Stimulated activated CD4-positive, alpha-beta T cell treated with anti-CD3 and anti-CD28 coated beads, Interleukin-12 subunit alpha, Interleukin-12 subunit beta, amount 100 ng/mL, for 4 hours (primary cell): Measurements from ENCODE around the gene SLC38A2.

ENCODE experiments used
- DNase-seq: peaks from one replicate; pipeline ENCODE4 v3.0.0-alpha.2; 2020

SLC38A2 gene

DNA sequence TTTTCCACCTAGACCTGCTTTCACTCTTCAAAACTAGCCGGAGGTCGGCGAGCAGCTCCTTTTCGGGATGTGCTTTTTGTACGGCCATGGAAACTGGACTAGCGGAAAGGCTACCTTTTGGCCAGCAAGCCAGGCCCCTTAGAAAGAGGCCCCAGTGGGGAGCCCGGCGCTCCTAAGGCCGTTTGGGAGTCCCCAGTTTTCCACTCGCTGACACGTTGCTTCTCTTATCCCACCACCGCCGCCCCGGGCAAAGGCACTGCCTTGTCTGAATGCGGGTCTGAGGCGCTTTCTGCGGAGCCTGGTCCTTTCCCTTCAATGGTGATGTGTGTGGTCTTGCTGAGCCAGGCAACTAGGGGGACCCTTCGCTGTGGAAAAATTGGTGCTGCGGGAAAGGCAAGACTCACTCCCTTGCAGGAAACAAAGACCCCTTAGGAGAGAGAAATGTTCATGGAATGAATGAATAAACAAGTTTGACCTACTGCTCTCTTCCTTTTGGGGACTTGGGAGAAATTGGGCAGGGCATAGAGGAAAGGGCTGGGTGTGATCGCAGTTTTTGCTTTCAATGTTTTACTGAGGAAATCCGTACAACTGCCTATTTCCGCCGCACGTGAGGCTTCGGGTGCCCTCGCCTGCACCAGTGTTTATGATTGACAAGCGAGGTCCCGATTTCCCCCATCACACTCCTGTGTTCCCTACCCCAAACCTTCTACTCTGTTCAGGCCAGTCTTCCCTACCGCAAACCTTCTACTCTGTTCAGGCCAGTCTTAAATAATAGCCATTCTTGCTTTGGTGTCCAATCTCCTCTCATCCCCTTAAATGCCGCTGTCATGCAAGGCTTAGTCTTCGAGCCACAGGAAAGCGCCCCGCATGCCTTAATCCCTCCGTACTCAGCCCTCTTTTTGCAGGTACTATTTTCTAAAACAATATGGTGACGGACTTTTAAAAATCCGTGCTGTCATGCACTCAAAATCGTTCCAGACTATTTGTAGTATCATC, 1.0 kb upstream of the SLC38A2 start:
- peak; percentile 28 for DNase-seq

DNA sequence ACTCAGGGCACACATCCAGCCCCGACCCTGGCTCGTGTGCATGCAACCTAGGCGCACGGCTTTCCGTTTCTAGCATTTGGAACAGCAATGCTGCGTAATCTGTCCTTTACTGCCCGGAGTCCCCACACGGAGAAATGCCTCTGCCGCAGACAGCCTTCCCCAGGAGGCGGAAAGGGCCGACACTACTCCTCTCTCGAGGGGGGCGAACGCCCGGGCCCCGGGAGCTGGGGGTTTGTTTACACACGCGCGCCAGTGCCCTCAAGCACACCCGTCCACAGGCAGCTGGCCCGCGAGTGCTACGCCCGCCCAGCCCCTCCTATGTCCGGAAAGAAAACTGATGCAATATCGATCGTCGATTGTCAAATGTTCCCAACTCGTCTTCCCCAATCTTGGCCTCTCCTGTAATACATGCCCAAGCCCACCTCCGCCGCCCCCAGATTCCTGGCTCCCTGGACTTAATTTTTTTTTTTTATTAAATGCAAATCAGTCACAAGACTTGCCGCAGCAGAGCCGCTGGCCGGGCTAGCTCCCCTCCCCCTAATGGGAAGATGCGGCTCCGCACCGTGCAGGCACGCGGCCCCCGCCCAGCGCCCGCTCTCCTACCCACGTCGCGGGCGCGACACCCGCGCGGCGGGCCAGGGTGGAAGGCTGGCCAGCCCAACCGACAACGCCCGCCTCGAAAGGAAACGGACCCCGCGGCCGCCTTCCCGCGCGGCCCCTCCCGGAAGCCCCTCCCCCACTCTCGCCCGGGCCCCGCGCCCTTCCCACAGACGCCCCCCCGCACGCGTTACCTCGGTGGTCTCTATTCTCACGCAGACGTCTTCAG, 642 bp downstream of the SLC38A2 start:
- peak; percentile 53 for DNase-seq

DNA sequence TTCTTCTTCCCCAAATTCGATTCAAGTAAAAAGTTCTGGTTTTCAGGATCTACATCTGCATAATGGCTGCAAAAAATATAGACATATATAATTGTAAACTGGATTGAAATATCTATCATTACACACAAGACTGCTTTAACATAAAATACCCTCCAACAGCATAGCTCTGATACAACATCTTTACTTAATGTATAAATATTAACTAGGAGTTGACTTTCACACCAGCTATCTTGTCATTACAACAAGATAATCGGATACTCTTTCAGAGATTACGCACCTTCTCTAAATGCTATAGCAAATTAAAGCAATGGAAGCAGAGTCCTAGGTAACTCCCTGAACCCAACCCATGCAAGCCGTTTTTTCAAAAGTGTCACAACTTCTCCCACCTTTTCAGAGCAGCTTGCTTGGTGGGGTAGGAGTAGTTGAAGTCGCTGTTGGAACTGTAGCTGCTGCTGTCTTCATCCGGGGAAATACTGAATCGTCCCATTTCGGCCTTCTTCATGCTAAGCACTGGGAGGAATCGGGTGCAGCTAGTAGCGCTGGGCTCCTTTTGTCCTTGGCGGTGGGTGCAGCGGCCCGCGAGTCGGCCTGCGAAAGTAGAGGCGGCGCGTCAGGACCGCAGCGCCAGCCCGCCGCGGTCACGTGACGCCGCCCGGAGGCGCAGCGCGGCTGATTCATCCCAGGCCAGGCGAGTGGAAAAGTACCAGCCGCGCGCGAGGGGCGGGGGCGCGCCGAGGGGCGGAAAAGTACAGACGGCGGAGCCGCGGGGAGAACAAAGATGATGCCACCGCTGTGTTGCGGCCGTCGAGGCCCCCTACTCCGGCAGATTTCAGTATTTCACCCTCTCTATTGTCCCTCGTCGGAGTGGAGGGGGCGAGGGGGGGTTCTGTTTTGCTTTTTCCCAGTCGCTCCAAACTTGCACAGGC, 1.5 kb downstream of the SLC38A2 start:
- DNase-seq = peak; percentile 92

DNA sequence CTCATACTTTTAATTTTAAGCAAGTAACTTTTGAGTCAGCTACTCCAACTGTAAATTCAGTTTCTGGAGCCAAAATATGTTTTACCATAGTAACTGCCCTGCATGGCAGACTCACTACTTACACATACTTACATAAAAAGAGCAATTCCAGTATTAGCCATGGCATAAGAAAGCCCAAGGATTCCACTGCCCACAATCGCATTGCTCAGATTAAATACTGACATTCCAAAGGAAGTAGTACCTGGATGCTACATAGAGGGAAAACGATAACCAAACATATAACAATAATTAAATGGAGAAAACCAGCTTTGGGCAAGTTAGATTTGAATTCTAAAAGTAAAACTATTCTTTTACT, 2.2 kb downstream of the SLC38A2 start:
- no peak for DNase-seq

DNA sequence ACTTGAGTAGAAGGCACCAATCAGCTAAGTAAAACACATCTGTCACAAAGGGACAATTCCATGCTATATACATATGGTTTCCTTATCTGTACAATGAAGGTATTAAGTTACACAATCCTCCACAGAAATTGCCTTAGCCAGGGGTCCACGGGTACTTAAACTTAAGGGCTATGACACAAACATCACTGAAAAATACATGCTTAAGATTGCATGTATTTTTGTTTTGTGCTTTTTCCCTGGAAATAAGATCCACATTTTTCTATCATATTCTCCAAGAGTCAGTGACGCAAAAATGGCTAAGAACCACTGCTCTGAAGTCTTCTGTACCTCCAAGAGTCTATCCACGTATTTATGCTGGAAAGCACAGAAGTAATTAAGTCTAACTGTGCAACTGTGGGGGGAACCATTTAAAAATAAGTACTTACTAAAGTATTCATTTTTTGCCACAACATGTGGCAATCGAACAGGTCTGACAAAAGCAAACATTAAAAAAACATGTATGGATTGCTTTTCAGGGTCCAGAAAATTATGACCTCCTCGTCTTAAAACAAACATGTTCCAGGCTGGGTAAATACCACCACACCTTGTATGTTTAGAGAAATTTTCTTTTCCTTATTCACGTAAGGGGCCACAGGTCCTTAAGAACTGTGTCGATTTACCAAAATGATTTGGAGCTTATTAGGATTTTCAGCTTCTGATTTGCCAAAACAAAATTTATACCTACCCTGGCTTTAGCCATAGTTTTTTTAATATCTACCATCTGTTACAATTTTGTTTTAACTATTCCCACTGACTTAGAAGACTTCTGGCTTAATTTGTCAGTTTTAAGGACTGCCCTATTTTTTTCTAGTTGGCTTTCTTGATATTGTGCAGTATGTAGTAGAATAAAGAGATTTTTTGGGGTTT, 2.8 kb downstream of the SLC38A2 start:
- DNase-seq = no peak

DNA sequence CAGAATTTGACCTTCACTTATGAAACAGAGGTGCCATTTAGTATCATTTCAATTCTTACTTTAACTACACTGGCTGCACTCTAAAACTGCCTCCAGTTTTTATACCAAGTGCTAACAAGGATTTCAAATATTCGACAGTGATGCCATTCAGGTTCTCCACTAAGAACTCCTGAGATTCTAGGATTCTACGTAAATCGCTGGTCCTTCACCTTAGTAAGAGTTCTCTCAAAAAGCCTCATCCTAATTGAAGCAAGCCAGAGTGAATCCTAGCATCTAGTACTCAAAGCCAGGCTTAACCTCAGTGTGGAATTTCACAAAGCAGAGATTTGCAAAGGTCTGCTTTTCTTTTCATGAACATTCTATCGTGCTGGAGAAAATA, 3.5 kb downstream of the SLC38A2 start:
- DNase-seq = no peak

DNA sequence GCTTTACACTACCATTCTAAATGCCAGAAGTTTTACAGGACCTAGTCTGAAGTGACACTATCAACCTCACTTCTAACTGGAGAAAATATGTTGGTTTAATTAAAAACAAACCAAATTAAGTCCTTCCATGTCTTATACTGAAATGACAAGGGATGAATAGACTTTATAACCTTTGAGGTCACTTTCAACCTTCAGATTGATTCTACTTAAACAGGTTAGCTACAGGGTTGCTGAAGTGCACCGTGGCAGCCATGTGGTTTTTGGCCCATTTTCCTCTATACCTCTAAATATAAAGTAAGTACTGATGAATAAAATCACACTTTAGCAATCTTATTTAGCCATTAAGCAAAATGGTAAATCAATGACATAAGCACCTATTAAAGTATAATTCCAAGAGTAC, 3.9 kb downstream of the SLC38A2 start:
- no peak for DNase-seq

DNA sequence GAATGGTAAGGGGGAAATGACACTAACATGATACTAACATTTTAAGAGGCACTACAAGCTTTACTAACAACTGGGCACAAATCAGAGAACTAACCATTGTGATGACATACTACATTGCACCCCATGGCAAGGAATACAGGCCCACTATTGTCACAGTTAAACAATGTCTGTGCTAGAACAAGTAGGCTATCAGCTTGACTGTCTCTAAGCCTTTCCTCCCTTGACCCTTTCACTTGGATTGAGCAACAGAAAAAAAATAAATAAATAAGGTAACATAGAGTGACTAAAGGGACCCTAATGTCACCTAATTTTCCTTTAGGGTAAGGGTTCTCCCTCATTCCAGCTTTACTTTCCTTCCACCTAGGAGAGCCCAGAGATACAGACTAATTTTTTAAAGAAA, 4.4 kb downstream of the SLC38A2 start:
- DNase-seq = no peak

DNA sequence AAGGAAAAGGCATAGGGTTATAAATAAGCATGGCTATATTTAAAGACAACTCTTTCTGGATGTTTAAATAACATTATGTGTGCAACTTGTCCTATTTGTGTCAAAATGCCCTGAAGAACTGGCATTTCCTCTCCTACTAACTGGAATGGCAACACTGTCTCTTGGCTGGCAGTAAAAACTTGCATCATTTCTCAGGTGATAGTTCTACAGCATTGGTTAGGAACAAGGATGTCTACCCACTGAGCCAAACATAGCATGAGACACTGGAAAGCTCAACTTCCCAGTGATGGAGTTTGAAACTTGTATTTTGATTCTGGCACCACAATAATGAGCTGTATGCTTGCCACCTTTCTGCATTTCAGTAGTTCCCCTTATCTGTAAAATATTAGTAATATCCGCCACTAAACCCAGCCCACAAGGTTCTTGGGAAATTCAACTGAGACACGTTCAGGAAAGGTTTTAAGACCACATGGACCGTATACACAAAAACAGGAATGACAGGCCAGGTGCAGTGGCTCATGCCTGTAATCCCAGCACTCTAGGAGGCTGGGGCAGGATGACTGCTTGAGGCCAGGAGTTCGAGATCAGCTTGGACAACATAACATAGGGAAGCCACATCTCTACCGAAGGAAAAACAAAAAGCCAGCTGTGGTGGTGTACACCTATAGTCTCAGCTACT, 5.1 kb downstream of the SLC38A2 start:
- no peak for DNase-seq

DNA sequence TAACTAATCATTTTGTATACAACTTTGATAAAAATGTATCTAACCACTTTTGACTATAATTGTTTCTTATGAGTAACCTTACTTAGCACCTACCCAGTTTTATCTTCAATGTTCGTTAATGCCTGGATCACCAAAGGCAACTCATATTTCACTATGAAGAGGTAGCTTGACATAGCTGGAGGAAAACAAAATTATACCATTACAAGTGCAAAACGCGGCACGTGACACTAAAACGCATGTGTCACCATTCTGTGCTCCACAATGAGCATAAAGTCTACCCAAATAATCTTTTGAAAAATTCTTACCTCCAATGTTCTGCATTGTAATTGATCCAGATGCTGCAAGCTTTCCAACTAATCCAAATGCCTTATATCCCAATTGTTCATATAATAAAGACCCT, 5.8 kb downstream of the SLC38A2 start:
- no peak for DNase-seq

DNA sequence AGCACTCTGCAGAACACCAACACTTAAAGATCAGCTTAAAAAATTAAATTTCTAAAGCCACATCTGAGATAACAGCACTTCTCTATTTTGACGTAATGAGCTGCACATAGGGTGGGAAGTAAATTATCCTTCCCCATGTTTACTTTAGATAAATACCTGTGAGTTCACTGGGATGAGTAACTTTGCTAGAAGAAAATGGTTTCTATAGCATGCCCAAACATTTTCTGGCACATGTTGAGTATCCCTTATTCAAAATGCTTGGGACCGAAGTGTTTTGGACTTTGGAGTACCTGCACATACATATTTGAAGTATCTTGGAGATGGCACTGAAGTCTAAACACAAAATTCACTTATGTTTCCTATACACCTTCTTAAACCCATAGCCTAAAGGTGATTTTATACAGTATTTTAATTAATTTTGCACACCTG, 6.6 kb downstream of the SLC38A2 start:
- no peak for DNase-seq

DNA sequence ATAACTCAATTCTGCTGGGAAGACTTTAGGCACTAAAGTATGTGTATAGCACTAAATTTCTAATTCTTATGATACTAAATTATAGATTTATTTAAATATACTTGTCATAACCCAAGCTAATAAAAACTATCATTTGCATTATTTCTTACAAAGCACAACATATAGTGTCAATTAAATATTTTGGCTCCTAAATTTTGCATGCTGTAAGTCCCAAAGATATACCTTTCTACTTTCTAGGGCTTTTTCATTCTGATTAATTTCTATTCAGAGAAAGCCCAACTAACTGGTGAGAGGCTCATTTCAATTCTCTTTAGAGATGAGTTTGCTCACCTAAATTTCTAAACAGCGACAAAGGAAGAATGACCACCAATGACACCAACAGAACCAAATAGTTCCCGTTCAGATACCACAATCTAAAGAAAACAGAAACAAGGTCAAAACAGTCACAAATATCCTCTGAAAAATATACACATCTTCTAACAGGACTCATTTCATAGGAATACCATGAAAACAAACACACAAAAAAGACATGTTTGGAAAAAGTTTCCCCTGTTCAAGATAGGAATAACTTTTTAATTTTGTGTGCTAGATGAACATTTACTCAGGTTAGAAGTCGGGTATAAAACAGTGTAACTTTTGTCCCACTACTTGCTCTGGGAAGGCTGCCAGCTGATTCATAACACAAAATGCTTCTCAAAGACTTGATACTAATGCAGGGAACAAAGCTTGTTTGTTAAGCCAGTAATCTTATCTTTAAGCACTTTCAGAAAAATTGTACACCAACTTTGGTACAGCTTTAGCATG, 7.6 kb downstream of the SLC38A2 start:
- DNase-seq = no peak

DNA sequence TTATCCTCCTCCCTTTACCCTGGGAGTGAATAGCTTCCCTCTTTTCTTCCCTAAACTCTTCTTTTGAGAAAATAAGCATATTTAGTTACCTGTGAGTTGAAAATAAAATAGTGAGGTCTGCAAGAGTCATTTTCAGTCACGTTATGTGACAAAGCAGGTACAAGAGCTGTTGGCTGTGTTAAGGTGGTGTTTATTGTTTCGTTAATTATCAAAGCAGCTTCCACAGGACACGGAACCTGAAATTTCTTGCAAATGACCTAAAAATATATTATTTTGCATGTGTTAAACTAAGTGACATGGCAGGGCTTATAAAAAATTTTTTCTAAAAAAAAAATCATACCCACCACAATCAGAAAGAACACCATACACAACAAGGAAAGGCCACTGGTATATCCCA, 8.3 kb downstream of the SLC38A2 start:
- no peak for DNase-seq

DNA sequence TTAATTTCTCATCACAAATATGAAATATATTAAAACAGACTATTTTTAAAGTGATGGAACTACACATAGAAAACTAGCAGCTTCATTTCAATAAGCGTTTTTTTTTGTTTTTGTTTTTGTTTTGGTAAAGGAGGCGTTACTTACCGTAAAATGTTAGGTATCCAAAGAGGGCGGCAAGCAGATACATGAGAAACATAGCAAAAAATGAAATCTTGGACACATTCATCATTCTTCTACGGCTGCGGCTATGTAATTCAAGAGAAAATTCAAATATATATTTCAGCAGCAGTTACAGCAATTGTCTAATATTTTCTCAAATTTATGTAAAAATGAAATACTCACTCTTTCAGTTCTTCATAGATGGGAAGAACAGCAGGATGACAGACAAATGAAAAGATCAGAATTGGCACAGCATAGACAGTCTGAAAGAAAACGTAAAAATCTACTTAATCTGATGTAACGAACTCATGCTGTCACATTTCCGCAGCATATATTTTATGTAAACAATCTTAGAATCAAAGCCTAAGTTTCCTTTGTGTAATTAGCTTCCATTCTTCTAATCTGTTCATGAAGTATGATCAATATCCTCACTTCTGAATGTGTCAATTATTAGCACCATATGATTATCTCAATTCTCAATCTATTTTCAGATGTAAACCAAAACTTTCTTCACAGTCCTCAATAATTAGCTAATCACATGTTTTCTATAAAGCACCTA, 8.8 kb downstream of the SLC38A2 start:
- DNase-seq = no peak

DNA sequence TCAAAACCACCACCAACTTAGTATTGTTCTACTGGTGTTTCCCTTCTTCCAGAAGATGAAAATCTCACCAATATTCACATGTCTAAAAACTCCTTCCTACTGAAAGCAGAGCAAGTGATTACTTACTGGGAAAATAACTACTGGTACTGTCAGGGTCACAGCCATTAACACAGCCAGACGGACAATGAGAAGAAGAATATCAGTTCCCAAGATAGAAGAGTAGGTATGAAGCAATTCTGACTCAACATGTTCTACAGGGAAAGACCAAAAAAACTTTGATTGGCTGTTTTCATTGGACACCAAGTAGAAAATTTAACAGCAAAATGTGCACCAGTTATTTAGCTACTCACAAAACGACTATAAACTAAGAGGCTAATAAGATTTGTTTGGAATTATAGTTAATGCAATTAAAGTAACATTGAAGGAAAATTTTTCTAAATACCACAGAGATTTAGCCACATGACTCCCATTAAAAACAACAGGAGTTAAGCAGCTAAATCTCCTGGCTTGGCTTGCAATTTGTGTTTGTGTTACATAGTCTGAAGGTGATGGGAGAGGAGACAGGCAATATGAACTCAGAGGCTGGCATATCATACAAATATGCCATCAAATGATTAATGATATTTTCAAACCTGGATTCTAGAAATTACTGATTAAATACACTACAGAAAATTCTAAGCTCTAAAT, 9.5 kb downstream of the SLC38A2 start:
- DNase-seq = no peak

DNA sequence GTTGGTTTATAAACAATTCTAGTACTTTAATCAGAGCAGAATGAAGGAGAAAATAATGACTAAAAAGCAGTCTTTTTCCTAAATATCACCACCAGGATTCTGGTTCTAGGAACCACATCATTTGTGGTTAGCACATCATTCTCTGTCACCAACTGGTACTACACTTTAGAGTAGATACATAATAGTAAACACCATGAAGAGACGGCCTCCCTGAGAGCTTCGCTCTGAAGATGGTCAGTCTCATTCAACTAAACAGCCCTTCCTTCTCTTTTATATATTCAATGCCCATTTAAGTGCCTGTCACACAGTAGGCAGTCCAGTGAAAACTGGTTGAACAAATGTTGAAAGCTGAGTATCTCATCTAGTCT, 10.9 kb downstream of the SLC38A2 start:
- DNase-seq = no peak

DNA sequence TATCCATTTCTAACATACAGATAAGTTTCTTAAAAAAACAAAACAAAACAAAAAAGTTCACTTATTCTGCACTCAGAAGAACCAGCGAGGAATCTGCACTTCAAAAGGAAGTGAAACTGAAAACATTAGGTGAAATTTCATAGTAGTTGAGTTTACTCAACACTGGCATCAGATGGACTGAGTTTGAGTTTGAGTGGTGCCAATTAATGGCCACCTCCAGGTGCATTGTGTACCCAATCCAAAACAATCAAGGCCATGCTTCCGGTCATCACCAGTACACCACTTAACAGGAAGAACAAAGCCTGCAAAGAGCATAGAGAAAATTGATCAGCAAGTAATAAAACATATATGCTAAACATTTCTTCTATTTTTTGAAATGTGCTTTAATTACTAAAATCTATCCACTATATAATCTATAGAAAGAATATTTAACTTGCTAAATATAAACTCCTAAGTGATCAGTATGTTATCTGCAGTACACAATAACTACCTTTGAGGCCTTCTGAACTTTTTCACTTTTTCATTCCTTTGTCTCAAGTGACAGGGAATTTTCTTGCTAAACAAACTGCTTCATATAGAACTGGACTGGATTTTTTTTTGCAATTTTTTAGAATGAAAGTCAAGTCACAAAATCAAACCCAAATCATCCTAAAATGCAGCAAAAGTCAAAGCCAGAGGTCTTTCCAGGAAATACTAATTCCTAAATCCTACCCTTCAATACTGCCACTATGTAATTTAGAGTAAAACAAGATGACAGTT, 11.5 kb downstream of the SLC38A2 start:
- DNase-seq = no peak

DNA sequence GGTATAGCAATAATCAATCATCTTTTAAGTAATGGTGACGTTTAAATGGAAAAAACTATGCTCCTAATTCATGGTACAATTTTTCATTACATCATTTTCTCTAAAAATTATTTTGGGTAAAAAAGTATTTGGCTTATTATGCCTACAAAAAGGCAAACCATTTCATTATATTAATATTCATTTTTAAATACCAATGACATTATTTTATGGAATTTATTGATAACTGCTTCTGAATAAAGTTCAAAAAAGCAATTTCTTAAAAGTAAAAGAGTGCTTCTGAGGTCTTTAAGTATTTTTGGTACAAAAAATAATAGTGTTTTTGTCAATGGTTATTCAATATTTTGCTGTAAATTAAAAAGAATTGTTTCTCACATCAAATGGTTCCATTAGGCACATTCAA, 12.2 kb downstream of the SLC38A2 start:
- DNase-seq = no peak
